ENCODE data around the gene PDK4.

PDK4 gene

DNA sequence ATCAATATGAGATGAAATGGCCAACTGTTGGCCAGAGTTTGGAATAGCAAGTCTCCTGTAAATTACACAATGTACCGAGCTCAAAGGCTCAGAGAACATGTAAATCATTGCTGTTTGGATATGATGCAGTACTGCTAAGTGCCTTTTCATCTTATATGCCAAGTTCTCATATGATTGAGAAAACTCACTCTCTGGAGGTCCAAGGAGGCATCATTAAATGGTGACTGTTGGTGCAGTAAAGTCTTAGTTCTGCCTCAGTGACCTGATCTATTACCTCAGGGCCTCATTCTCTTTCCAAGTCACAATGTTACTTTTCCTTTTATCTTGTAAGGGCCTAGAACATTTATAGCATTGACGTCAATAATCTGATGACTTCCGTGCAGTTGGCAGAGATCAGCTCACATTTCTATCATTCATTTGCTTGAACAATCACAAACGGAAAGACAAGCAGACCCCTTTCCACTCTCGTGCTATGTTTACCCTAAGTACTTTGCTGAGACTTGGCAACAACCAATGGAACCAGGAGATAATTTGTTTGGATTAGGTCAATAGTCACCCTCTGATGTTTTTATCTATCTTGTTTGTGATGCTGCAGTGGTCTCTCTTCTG, 32.6 kb upstream of the PDK4 start:
- Histone ChIP-seq H3K4me2 (ENCODE audit: insufficient read depth, low read length) (no peak overlapping the region), H2AFZ (ENCODE audit: low read depth, low read length) (no peak overlapping the region), H3K4me3 (ENCODE audit: low read depth in 1 of 2, low read length in 2 of 2) (no peak overlapping the region), H3K27ac (ENCODE audit: low read length) (no peak overlapping the region), H3K9ac (ENCODE audit: low read depth, low read length) (no peak overlapping the region), H3K9me3 (ENCODE audit: insufficient read depth, low read length, severe bottlenecking) (no peaks in the 10 kb centered on the region), H3K4me1 (ENCODE audit: insufficient read depth, low read length) (no peaks in the 10 kb centered on the region), H3K36me3 (ENCODE audit: insufficient read depth, low read length) (no peaks in the 10 kb centered on the region), H3K27me3 (ENCODE audit: insufficient read depth, low read length, poor library complexity) (no peaks in the 10 kb centered on the region), H3K79me2 (ENCODE audit: insufficient read depth, low read length) (no peaks in the 10 kb centered on the region), H4K20me1 (ENCODE audit: insufficient read depth, low read length) (no peaks in the 10 kb centered on the region)
- TF ChIP-seq, protein P1, sequence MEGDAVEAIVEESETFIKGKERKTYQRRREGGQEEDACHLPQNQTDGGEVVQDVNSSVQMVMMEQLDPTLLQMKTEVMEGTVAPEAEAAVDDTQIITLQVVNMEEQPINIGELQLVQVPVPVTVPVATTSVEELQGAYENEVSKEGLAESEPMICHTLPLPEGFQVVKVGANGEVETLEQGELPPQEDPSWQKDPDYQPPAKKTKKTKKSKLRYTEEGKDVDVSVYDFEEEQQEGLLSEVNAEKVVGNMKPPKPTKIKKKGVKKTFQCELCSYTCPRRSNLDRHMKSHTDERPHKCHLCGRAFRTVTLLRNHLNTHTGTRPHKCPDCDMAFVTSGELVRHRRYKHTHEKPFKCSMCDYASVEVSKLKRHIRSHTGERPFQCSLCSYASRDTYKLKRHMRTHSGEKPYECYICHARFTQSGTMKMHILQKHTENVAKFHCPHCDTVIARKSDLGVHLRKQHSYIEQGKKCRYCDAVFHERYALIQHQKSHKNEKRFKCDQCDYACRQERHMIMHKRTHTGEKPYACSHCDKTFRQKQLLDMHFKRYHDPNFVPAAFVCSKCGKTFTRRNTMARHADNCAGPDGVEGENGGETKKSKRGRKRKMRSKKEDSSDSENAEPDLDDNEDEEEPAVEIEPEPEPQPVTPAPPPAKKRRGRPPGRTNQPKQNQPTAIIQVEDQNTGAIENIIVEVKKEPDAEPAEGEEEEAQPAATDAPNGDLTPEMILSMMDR (IDR thresholded peaks at IDR 0.05; ENCODE audit: borderline replicate concordance, extremely low read depth, low read length, poor library complexity, severe bottlenecking) = no peak
- TF ChIP-seq EZH2 (IDR thresholded peaks at IDR 0.05; ENCODE audit: borderline replicate concordance, low read depth, low read length, severe bottlenecking) = no peak
- ATAC-seq (ENCODE audit: insufficient read depth, low read depth) = no peak
- DNase-seq = no peak

DNA sequence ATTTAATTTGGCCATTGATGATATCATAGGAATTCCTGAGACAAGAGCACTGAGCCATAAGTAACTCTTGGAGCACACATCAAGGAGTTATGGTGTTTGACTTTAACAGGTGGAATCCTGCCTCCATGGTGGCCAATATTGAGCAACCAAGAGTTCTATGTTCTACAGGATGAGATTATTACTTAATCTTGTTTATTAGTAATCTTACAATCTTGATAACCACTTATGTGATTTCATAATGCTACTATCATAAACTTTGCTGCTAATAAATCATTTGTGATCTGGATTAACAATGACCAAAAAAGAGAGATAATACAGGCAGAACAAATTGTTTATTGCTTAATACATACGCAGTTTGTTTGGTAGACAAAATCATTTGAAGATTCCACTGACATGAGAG, 27.5 kb upstream of the PDK4 start:
- Histone ChIP-seq H3K4me2 (ENCODE audit: insufficient read depth, low read length) (no peak overlapping the region), H3K9me3 (ENCODE audit: insufficient read depth, low read length, severe bottlenecking) (no peaks in the 10 kb centered on the region), H3K4me3 (ENCODE audit: low read depth in 1 of 2, low read length in 2 of 2) (no peak overlapping the region), H4K20me1 (ENCODE audit: insufficient read depth, low read length) (no peaks in the 10 kb centered on the region), H3K27me3 (ENCODE audit: insufficient read depth, low read length, poor library complexity) (no peaks in the 10 kb centered on the region), H3K79me2 (ENCODE audit: insufficient read depth, low read length) (no peaks in the 10 kb centered on the region), H2AFZ (ENCODE audit: low read depth, low read length) (no peak overlapping the region), H3K4me1 (ENCODE audit: insufficient read depth, low read length) (no peaks in the 10 kb centered on the region), H3K27ac (ENCODE audit: low read length) (no peak overlapping the region), H3K9ac (ENCODE audit: low read depth, low read length) (no peak overlapping the region), H3K36me3 (ENCODE audit: insufficient read depth, low read length) (no peaks in the 10 kb centered on the region)
- ATAC-seq (ENCODE audit: insufficient read depth, low read depth) (no peak), DNase-seq (no peak)
- no peak for TF ChIP-seq EZH2 (IDR thresholded peaks at IDR 0.05; ENCODE audit: borderline replicate concordance, low read depth, low read length, severe bottlenecking)

DNA sequence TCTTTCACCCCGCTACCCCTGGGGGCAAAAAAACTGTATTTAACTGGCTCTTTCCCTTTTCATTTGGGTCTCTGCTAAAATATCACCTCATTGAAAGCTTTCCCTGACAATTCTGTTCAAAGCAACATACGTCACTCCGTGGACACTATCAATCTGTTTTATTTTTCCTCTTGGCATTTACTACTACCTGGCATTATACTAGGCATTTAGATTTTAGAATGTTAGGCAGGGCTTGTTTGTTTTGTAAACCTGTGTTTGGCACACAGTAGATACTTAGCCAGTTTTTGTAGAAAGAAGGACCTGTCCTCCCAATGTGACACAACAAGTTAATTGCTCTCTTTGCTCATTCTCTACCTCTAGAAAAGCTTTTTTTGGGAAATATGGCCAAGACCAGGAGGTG, 26.5 kb upstream of the PDK4 start:
- Histone ChIP-seq H2AFZ (ENCODE audit: low read depth, low read length) (no peak overlapping the region), H3K4me1 (ENCODE audit: insufficient read depth, low read length) (no peaks in the 10 kb centered on the region), H3K9me3 (ENCODE audit: insufficient read depth, low read length, severe bottlenecking) (no peaks in the 10 kb centered on the region), H3K4me2 (ENCODE audit: insufficient read depth, low read length) (no peak overlapping the region), H3K27ac (ENCODE audit: low read length) (no peak overlapping the region), H4K20me1 (ENCODE audit: insufficient read depth, low read length) (no peaks in the 10 kb centered on the region), H3K27me3 (ENCODE audit: insufficient read depth, low read length, poor library complexity) (no peaks in the 10 kb centered on the region), H3K36me3 (ENCODE audit: insufficient read depth, low read length) (no peaks in the 10 kb centered on the region), H3K79me2 (ENCODE audit: insufficient read depth, low read length) (no peaks in the 10 kb centered on the region), H3K4me3 (ENCODE audit: low read depth in 1 of 2, low read length in 2 of 2) (no peak overlapping the region), H3K9ac (ENCODE audit: low read depth, low read length) (no peak overlapping the region)
- DNase-seq = no peak
- ATAC-seq (ENCODE audit: insufficient read depth, low read depth) = no peak
- TF ChIP-seq EZH2 (IDR thresholded peaks at IDR 0.05; ENCODE audit: borderline replicate concordance, low read depth, low read length, severe bottlenecking) = no peak
- TF ChIP-seq, protein P1 (IDR thresholded peaks at IDR 0.05; ENCODE audit: borderline replicate concordance, extremely low read depth, low read length, poor library complexity, severe bottlenecking) = no peak

DNA sequence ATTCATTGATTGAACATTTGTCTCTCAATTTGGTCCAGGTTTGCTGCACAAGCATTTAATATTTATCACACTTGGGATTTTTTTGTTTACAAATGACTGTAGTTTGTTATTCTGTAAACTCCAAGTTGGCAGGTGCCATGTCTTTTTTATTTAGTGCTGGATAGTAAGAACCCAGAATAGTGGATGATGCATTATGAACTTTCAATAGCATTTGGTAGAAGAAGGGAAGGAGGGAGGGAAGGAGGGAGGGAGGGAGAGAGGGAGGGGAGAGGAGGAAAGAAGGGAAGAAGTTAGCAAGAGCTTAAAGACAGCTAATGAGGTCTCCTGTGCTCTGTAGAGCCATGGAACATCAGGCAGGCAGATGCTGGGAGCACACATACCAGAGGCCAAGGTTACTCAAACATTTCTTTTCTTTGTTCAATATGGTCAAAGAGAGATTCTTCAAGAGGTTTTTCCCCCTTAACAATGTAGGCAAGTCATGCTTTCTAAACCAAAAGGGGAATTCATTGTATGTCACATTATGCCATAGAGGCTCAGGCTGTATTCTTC, 25.8 kb upstream of the PDK4 start:
- no peak overlapping the region for H2AFZ ChIP-seq (ENCODE audit: low read depth, low read length)
- no peak overlapping the region for H3K9ac ChIP-seq (ENCODE audit: low read depth, low read length)
- H3K27me3 ChIP-seq (ENCODE audit: insufficient read depth, low read length, poor library complexity) = no peaks in the 10 kb centered on the region
- no peaks in the 10 kb centered on the region for H3K9me3 ChIP-seq (ENCODE audit: insufficient read depth, low read length, severe bottlenecking)
- DNase-seq (no peak), ATAC-seq (ENCODE audit: insufficient read depth, low read depth) (no peak)
- no peaks in the 10 kb centered on the region for H3K79me2 ChIP-seq (ENCODE audit: insufficient read depth, low read length)
- no peak overlapping the region for H3K4me2 ChIP-seq (ENCODE audit: insufficient read depth, low read length)
- no peak overlapping the region for H3K4me3 ChIP-seq (ENCODE audit: low read depth in 1 of 2, low read length in 2 of 2)
- H3K36me3 ChIP-seq (ENCODE audit: insufficient read depth, low read length) = no peaks in the 10 kb centered on the region
- TF ChIP-seq, protein P1 (IDR thresholded peaks at IDR 0.05; ENCODE audit: borderline replicate concordance, extremely low read depth, low read length, poor library complexity, severe bottlenecking) = no peak
- TF ChIP-seq EZH2 (IDR thresholded peaks at IDR 0.05; ENCODE audit: borderline replicate concordance, low read depth, low read length, severe bottlenecking) = no peak
- H3K27ac ChIP-seq (ENCODE audit: low read length) = no peak overlapping the region
- H3K4me1 ChIP-seq (ENCODE audit: insufficient read depth, low read length) = no peaks in the 10 kb centered on the region
- H4K20me1 ChIP-seq (ENCODE audit: insufficient read depth, low read length) = no peaks in the 10 kb centered on the region
